GM12873 (cell line): ENCODE data around the gene CAPN8.

Experiments
- CTCF ChIP-seq: IDR thresholded peaks from 2 replicates; pipeline ENCODE4 v1.5.1; 2012; ENCODE audit warnings: low read depth, mild to moderate bottlenecking, moderate library complexity, low read length, control low read depth; ENCODE audit not compliant: insufficient read depth; ENCODE audit errors: missing control alignments

Gene CAPN8

GRCh38 chr1:223547316-223548114 is 118.0 kb downstream of the CAPN8 start:
- TF ChIP-seq CTCF: no peak

GRCh38 chr1:223545343-223545742 is 120.2 kb downstream of the CAPN8 start:
- no peak for TF ChIP-seq CTCF

- no peak for TF ChIP-seq CTCF
These were observed 121.9 kb downstream of the CAPN8 start for GRCh38 chr1:223543560-223543959.

GRCh38 chr1:223542831-223543230 is 122.7 kb downstream of the CAPN8 start:
- no peak for TF ChIP-seq CTCF

- TF ChIP-seq CTCF: no peak
These were observed 124.9 kb downstream of the CAPN8 start for GRCh38 chr1:223540485-223541106.

- TF ChIP-seq CTCF: no peak
These were observed 125.8 kb downstream of the CAPN8 start for GRCh38 chr1:223539750-223540149.

GRCh38 chr1:223538981-223539380 is 126.5 kb downstream of the CAPN8 start:
- TF ChIP-seq CTCF: no peak
